HepG2 (cell line): Measurements from ENCODE around the gene SRP72.
"Not testable (repeated sequence)": the region's sequence is repeated elsewhere in the genome, so short reads cannot be mapped to it uniquely, and the experiment has no call there.

Experiments used
- ARID3A ChIP-seq: IDR thresholded peaks from 2 replicates; pipeline ENCODE4 v1.6.1; 2012; ENCODE audit warnings: low read depth, low read length, improper control_type of control experiment
- BRCA1 ChIP-seq: sonication (generic); formaldehyde crosslinking; IDR thresholded peaks from 2 replicates; pipeline ENCODE4 v1.4.0; 2020; ENCODE audit warnings: missing genetic modification reagents
- CTCF ChIP-seq: sonication (generic); formaldehyde crosslinking; IDR thresholded peaks from 2 replicates; pipeline ENCODE4 v1.5.0; 2020; ENCODE audit warnings: mild to moderate bottlenecking, missing genetic modification reagents, moderate library complexity
- E2F1 ChIP-seq: sonication (generic); formaldehyde crosslinking; IDR thresholded peaks from 2 replicates; pipeline ENCODE4 v1.5.0; 2020; ENCODE audit warnings: missing genetic modification reagents
- JUND ChIP-seq: sonication (generic); formaldehyde crosslinking; IDR thresholded peaks from 2 replicates; pipeline ENCODE4 v1.8.0; 2022; ENCODE audit warnings: mild to moderate bottlenecking, missing genetic modification reagents
- NR0B2 ChIP-seq: sonication (generic); formaldehyde crosslinking; IDR thresholded peaks from 2 replicates; pipeline ENCODE4 v1.4.0; 2020; ENCODE audit warnings: mild to moderate bottlenecking, missing genetic modification reagents
- SMC3 ChIP-seq: IDR thresholded peaks from 2 replicates; pipeline ENCODE4 v1.6.1; 2011; ENCODE audit warnings: low read length, improper control_type of control experiment
- THAP7 ChIP-seq: sonication (generic); formaldehyde crosslinking; IDR thresholded peaks from 2 replicates; pipeline ENCODE4 v1.8.1; 2023; ENCODE audit warnings: mild to moderate bottlenecking, missing genetic modification reagents
- TOE1 ChIP-seq: sonication (generic); formaldehyde crosslinking; IDR thresholded peaks from 2 replicates; pipeline ENCODE4 v1.4.0; 2020; ENCODE audit warnings: mild to moderate bottlenecking, missing genetic modification reagents
- TRIM24 ChIP-seq: sonication (generic); formaldehyde crosslinking; IDR thresholded peaks from 2 replicates; pipeline ENCODE4 v1.8.0; 2022; ENCODE audit warnings: mild to moderate bottlenecking, missing genetic modification reagents
- U2AF2 ChIP-seq: fragments of 200-400 bp; formaldehyde crosslinking; IDR thresholded peaks from 2 replicates; pipeline ENCODE4 v1.6.1; 2017; ENCODE audit warnings: low read depth, mild to moderate bottlenecking, low read length
- ZNF20 ChIP-seq: sonication (generic); formaldehyde crosslinking; IDR thresholded peaks from 2 replicates; pipeline ENCODE4 v1.4.0; 2020; ENCODE audit warnings: mild to moderate bottlenecking, moderate library complexity, missing genetic modification reagents
- ZNF383 ChIP-seq: sonication (generic); formaldehyde crosslinking; IDR thresholded peaks from 2 replicates; pipeline ENCODE4 v1.4.0; 2020; ENCODE audit warnings: missing genetic modification reagents, mild to moderate bottlenecking, borderline replicate concordance
- ZNF441 ChIP-seq: sonication (generic); formaldehyde crosslinking; IDR thresholded peaks from 2 replicates; pipeline ENCODE4 v1.7.0; 2021; ENCODE audit warnings: missing genetic modification reagents, borderline replicate concordance

- not testable (repeated sequence) for TF ChIP-seq U2AF2; TOE1 (CRISPR knock-in tag); ZNF383 (CRISPR knock-in tag); ZNF20 (CRISPR knock-in tag); CTCF (CRISPR knock-in tag); TRIM24 (CRISPR knock-in tag); JUND (CRISPR knock-in tag); BRCA1 (CRISPR knock-in tag); ARID3A; NR0B2 (CRISPR knock-in tag); E2F1 (CRISPR knock-in tag); SMC3; THAP7 (CRISPR knock-in tag); ZNF441
Observed at GRCh38 chr4:56449475-56449874, 17.9 kb upstream of the SRP72 start.
